ENCODE results near the gene OGFOD3.
"Not testable (repeated sequence)": the region's sequence is repeated elsewhere in the genome, so short reads cannot be mapped to it uniquely, and the experiment has no call there.

The OGFOD3 gene

DNA sequence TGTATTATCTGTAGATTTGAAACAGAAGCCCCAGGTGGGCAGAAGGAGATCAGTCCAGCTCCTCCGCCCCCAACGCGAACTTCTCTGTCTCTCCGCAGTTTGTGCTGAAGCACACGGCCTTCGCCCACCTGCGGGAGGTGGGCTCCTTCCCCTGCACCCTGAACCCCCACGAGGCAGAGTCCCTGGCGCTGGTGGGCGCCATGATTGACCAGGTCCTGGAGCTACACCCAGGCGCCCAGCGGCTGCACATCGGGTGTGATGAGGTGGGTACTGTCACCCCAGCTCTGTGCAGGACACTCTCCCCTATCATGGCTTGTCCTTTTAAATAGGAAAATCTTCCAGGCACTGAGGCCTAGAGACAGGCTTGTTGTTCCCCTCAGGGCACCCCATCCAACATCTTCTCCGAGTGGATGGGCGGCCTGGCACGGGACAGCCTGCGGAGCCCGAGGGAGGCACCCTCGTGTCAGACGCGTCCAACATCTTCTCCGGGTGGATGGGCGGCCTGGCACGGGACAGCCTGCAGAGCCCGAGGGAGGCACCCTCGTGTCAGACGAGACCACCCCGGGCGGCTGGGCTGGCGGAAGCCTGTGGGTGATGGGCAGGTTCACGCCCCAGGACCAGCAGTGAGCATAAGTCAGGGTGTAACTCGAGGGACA lies 15.3 kb upstream of the OGFOD3 start:
- no peak for DNase-seq

DNA sequence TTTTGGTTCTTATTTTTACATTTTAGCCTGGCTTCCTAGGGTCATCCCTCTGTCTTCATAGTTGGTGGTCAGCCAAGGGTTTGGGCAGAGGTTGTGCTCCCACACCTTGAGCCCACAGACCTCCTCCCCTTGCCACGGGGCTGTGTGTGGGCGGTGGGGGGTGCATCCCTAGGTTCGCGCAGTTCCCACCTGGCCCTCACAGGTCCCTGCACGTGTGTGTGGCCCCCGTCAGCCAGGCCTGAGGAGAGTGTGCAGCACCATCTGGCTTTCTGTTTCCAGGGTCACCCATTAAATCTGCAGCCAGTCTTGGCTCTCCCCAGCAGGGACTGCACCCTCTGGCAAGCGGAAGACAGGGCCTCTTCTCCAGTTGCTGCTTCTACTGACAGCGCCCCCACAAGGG lies 13.6 kb upstream of the OGFOD3 start:
- DNase-seq: no peak

DNA sequence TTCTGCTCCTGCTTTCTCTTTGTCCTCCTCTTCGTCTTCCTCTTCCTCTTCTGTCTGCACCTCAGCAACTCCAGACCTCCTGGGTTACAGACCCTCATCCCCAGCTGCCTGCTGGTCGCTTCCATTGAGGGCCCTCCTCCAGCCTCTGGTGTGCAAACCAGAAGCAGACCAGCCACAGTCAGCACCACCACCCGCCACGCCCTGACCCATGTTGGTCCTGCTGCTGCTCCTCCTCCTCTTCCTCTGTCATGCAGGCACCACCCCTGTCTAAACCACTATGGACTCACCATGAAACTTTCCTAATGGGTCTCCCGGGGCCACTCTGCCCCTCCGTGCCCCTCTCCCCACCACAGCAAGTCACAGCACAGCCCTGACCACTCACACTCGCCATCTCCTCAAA lies 11.4 kb upstream of the OGFOD3 start:
- DNase-seq: no peak

DNA sequence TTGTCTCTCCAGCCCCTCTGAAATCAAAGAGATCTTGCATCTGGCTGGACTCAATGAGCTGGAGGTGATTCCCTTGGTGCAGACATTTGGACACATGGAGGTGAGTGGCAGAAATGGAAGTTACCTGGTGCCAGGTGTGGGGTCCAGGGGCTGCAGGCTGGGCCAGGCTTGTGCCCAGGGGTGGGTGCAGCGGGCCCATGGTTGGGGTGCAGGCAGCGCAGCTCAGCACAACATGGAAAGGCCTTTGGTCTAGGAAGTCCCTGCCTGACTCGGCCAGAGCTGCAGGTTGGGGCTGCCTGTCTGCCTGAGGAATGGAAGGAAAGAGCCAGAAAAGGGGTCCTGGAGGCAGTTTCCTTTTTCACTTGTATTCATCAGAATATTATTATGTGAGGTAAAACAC lies 10.2 kb upstream of the OGFOD3 start:
- no peak for DNase-seq

DNA sequence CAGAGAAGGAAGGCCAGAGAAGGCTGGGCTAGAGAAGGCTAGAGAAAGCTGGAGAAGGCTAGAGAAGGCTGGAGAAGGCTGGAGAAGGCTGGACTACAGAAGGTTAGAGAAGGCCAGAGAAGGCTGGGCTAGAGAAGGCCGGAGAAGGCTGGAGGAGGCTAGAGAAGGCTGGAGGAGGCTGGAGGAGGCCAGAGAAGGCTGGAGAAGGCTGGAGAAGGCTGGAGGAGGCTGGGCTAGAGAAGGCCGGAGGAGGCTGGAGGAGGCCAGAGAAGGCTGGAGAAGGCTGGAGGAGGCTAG lies 6.4 kb upstream of the OGFOD3 start:
- DNase-seq: no peak

DNA sequence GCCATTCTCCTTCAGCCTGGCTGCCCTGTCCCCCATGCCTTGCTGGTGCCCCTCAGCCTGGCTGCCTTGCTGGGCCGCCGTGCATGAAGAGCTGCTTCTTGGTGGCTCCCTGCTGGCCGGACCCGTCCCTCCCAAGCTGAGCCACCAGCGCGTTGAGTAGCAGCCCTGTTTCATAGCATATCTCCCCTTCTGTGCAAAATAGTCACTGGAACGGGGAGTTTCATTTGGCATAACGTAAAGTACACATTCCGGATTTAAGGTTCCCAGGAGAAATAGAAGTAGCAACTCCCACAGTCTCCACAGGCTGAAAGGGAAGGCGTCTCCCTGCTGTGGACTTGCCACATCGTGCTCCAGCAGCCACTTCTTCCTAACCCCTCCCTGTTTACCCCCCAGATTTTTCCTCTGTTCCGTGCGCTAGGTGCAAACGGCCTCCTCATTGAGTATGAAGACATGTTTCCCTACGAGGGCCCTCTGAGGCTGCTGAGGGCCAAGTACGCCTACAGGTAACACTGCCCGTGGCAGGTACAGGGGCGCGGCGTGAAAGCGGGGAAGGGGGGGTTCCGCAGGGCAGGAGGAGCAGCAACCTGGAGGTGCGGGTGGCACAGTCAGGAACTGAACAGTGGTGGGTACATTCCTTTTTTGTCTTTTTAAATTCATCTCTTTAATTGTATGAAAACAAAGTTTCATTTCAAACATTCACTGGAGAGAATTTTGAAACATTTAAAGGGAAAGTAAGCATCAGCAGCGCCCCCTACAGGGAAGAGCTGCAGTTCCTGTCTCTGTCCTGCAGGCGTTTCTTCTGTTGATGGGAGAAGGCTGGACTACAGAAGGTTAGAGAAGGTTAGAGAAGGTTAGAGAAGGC lies 5.8 kb upstream of the OGFOD3 start:
- no peak for DNase-seq

DNA sequence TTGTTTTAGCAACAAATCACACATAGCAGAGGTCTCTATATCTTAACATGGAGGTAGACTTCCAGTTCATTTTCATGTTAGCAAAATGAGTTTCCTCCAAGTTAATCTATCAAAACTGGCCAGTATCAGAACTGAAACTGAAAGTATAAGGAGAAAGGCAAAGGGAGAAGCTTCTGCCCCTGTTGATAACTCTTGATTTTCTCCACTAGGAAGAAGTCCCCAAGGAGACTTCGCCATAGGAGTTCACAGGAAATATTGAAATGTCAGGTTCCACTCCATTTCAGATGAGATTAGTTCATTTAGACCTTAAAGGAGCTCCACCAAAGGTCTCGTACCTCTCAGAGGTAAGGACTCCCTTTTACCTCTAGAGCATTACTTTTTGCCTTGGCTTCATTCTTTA lies 1.2 kb upstream of the OGFOD3 start:
- DNase-seq: no peak

DNA sequence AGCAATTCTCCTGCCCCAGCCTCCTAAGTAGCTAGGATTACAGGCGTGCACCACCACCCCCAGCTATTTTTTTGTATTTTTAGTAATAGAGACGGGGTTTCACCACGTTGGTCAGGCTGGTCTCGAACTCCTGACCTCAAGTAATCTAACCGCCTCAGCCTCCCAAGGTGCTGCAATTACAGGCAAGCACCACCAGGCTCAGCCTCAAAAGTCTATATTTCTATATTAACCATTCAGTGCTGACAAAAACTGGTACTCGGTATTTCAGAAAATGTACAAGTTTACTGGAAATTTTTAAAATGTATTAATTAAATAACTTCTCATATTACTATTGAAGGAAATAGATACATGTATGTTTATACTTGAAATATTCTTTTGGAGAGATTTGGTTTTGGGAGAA lies 1.6 kb downstream of the OGFOD3 start:
- no peak for DNase-seq

DNA sequence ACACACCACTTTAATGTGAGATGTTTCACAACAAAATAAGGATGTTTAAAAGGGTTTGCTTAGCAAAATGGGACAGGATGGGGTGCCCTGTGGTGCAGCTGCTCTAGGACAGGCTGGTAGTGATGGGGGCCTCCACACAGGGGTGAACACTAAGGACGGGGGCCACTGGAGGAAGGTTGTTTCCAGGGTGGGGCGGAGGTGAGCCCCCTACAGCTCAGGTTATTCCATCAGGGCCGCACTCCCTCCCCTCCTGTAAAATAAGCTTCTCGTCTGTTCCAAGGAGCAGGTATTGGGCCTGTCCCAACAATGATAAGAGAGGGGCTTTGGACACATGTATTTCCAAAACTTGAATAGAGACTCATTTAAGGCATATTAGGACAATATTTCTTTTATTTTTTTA lies 2.1 kb downstream of the OGFOD3 start:
- DNase-seq: no peak

DNA sequence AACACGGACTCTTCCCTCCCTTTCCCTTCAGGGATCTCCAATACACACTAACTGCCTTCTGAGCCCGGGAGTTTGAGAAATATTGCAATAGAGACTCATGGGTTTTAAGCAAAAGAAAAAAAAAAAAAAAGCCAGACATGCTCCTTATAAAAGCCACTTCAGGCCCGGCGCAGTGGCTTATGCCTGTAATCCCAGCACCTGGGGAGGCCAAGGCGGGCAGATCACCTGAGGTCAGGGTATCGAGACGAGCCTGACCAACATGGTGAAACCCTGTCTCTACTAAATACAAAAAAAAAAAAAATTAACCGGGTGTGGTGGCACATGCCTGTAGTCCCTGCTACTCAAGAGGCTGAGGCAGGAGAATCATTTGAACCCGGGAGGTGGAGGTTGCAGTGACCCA lies 2.6 kb downstream of the OGFOD3 start:
- no peak for DNase-seq

DNA sequence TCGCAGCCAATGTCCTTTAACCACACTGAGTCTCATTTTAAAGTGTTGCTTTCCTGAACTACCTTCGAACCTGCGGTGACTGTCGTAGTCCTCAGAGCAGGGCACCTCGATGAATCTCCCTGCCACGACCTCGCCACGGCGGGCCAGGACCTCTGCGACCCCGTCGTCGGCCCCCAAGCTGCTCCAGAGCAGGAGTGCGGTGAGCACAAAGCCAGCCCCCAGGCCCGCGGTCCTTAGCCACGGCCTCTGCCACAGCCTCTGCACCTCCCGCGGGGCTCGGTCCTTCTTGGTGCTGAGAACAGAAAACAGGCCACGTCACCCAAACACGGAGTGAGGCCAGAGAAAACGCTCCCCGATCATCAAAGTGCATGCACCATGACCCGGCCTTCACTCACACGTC lies 3.0 kb downstream of the OGFOD3 start:
- DNase-seq: no peak

DNA sequence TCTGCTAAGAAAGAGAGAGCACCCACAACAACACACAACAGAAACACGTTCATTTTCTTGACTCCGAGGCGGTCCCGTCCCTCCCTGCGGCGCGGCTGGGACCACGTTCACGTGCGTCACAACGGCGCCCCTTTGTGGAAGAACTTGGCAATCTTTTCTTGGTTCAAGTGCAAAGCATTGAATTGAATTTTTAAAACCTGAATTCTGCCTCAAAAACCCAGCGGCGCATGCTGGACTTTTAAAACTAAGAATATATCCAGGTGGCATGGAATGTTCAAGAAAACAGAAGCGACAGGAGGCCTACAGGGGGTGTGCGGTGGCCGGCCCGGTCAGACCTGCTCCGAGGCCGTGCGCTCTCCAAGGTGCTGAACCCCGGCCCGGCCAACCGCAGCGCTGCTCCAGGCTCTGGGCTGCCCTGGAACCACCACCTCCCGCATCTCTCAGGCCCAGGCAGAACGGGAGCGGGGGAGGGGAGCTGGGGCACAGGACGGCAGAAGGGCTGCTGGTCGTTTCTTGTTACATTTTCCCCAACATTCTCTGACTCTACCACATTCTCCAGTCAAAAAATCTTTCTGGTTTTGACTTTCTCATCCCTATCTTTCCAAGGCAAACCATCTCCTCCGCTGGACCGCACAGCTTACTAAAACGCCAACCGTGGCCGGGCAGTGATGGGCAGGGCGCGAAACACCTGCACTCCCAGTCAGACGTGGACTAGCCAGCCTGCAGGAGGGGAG lies 3.7 kb downstream of the OGFOD3 start:
- peak in 1 of 2 experiments; percentile 18 for DNase-seq

DNA sequence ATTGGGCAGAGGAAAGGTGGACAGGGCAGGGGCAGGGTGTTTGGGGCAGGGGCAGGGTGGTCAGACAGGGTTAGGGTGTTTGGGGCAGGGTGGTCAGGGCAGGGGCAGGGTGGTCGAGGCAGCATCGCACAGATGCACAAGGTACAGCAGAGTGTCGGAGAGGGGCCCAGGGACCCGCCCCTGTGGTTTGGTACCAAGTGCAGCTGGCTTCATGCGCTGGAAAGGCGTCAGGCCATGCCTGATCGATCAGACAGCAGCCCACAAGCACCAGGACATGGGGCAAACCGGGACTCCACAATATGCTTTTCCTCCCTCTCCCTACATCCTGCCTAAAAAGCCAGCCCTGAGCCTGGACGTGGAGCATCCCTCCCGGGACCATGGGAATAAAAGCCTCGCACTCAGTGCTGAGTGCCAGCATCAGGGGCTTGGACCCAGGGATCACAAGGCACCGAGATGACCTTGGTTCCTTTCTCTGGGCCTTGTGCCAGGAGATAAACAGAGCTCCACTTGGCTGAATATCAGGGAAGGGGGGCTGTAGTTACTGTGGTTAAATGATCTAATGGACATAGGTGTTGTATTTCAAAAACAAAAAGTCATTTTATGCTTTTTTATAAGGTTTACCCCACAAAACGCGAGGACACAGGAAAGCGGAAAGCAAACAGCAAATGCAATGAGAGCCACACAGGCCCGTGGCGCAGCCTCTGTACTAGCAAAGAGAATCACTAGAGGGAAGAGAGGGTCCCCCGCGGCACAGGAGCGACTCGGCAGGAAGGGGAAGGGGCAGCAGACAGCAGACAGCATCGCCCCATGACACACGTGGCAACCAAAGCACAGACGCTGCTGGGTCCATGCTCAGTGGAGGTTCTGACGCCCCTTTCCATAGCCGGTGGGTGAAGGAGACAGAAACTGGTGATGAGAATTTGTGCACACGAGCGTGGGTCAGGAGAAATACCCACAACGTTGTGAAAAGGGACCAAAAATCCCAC lies 5.6 kb downstream of the OGFOD3 start:
- no peak for DNase-seq

DNA sequence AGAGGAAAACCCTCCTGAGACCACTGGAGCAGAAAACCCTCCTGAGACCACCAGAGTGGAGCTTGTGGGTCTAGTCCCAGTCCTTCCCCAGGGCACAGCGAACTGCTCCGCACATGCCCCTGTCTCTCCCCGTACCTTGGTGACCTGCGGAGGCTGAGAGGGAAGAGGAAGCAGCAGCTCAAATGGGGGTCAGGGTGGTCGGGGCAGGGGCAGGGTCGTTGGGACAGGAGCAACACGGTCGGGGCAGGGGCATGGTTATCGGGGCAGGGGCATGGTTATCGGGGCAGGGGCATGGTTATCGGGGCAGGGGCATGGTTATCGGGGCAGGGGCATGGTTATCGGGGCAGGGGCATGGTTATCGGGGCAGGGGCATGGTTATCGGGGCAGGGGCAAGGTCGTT lies 6.3 kb downstream of the OGFOD3 start:
- DNase-seq: not testable (repeated sequence)

DNA sequence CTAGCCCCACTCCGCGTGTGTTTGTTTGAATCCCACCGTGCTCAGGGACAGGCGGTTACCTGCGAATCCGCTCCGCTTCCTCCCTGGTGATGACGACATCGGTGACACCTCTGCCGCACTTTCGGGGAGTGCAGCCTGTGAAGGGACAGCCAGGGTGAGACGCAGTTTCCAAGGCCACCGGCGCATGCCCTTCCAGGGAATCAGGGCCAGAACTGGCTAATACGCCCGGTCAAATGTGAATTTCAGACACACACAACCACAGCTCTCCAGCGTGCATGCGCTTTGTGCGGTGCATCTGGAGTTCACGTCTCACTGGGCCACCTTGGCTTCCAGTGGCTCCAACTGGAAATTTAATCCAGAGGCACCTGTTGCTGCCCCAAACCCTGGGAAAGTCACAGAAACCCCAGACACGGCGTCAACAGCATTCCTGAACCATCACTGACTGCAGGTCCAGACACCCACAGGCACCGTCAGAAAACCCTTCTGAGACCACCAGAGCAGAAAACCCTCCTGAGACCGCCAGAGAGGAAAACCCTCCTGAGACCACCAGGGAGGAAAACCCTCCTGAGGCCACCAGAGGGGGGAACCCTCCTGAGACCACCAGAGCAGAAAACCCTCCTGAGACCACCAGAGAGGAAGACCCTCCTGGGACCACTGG lies 6.9 kb downstream of the OGFOD3 start:
- no peak for DNase-seq

DNA sequence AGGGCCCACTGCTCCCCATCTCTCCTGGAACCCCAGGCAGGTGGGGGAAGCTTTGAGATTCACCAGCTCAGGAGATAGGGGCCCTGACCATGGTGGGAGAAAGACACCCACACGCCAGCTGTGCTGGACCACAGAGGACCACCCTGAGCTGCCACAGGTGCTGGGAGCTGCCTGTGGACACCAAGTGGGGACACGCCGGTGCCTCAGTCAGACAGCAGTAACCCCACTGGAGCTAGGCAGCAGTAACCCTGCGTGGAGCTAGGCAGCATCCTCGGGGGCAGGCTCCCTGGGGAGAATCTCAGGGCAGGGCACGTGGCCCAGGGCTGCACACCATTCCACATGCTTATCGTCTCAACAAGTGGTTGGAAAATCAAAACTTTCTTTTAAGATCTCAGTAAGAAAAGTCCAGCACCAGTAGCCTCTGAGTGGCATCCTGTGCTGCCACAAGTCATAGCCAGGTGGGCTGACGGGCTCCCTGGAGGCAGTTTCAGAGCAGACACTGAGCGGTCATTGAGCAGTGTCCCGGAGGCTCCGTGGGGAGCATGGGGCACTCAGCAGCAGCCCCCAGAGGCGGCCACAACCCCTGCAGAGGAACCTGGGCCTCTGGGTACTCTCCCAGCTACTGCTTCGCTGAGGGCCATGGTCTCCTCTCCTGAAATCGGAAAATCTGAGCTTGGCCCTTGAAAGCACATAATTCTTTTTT lies 8.2 kb downstream of the OGFOD3 start:
- no peak for DNase-seq

DNA sequence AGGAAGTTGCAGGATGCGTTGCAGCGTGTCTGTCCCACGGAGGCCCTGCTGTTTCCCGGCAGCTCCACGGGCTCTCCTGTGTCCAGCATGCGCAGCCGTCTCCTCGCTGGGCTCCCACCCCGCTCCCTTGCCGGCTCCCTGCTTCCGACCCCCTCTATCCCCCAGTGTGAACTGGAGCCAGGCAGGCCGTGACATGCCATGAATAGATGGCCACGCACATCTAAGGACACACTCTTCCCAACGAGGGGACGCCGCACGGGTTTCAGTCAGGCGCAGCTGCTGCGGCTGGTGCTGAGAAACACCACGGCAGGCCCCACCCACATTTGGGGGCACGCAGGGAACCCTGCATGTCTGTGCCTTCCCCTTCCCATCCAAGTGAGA lies 9.5 kb downstream of the OGFOD3 start:
- no peak for DNase-seq

DNA sequence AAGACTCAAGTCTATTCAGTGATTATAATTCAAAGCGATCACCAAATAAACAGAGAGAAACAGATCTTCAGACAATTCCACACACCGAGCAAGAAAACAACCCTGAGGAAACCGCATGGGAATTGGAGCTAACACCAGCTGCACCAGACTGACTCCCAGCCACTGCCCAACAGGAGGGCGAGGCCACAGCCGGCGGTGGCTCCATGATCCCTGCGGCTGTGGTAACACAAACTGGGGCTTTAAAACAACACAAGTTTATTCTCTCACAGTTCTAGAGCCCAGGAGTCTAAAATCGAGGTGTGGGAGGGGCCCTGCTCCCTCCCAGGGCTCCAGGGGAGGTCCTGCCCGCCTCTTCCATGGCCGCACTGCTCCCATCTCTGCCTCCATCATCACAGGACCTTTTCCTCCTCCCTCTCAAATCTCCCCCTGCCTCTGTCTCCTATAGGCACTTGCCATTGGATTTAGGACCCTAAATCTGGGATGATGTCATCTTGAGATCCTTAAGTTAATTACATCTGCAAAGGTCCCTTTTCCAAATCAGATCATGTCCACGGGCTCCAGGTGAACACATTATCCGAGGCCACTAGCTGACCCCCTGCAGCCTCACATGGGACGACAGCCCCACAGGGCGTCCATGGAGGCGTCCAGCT lies 10.0 kb downstream of the OGFOD3 start:
- no peak for DNase-seq

DNA sequence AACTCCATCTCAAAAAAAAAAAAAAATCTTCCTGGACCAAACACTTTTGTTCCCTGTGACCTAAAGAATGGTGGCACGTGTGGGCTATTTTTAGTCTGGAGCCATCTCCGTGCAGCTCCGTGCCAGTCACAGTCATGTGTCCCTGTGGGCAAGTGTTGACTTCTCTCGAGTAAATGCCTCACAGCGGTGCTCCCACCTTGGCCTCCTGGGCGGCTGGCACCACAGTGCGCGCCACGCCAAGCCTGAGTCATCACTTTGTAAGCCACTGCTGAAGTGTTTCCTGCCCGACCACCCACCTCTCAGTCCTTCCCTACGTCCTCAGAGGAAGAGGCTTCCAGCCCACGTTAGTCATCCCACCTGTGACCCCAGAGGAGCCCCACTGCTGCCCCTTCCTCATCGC lies 11.1 kb downstream of the OGFOD3 start:
- DNase-seq: no peak

DNA sequence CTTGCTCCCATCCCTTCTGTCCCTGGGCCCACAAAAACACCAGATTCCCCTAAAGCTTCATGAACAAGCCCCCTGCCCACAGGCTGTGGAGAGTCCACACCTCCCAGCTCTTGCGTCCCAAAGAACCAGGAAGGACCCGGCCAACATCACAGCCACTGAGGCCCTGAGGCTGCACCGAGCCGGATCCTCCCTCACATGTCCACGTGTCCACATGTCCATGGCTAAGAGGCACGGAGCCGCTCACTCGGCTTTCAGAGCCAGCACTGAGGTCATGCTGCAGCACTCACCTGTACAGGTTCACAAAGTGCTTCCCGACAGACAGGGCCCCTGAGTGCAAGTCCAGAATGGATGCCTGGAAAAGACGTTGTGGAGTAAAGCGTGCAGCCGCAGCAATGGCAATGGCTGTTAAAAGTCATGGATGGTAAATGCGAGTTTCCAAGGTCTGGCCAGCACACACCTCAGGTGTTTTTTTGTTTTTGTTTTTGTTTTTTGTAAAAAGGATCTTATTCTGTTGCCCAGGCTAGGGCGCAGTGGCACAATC lies 12.2 kb downstream of the OGFOD3 start:
- DNase-seq: no peak

DNA sequence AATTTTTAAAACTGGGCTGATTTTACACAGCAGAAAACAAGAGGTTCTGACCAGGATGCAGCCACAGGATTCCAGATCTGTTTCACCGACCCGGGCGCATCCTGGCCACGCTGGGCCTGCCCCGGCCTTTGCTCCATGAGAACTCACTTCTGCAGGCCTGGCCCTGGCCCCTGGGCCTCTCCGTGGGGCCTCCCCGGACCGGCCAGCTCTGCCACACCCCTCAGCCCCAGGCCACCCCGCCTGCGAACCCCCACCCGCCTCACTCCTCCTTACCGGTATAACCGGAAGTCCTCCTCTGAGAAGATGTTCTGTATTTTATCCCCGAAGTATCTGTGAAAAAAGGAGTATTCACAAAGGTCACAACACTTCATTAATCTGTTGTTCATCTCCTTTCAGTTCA lies 13.3 kb downstream of the OGFOD3 start:
- DNase-seq: no peak
